Jurkat, Clone E6-1 (cell line): ENCODE results near the gene DRD4.

ENCODE experiments used
- DNase-seq: peaks from one replicate; pipeline ENCODE4 v3.0.0-alpha.2; 2011; ENCODE audit warnings: low read depth, low spot score
- H3K4me3 ChIP-seq: 2 replicates; pipeline ENCODE4 v1.5.1; 2011; ENCODE audit warnings: mild to moderate bottlenecking, low read length, control low read depth, moderate library complexity

The DRD4 gene

GRCh38 chr11:608791-609251 is 28.2 kb upstream of the DRD4 start:
- H3K4me3 ChIP-seq: no peak overlapping the region
- no peak for DNase-seq

GRCh38 chr11:609341-609811 is 27.7 kb upstream of the DRD4 start:
- no peak overlapping the region for H3K4me3 ChIP-seq
- DNase-seq: no peak

- DNase-seq: no peak
- no peak overlapping the region for H3K4me3 ChIP-seq
Observed at GRCh38 chr11:610146-610801, 26.8 kb upstream of the DRD4 start.

GRCh38 chr11:611001-611996 is 25.8 kb upstream of the DRD4 start:
- DNase-seq: no peak
- no peak overlapping the region for H3K4me3 ChIP-seq

GRCh38 chr11:612201-612960 is 24.7 kb upstream of the DRD4 start:
- H3K4me3 ChIP-seq: no peak overlapping the region
- no peak for DNase-seq

DNA sequence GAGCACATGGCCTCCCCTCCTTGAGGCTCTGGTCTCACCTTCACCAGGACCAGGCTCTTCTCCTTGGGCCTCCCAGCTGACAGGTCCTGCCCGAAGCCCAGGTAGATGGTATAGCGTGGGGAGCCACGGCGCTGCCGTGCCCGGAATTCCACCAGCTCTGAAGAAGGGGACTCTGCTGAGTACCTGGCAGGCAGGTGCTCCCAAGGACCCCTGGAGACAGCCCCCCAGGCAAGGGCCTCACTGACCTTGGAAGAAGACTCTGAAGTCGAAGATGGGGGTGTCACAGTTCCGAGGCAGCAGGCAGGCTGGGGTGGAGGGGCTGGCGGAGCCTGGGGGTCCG is 24.1 kb upstream of the DRD4 start:
- H3K4me3 ChIP-seq: no peak overlapping the region
- DNase-seq: no peak

DNA sequence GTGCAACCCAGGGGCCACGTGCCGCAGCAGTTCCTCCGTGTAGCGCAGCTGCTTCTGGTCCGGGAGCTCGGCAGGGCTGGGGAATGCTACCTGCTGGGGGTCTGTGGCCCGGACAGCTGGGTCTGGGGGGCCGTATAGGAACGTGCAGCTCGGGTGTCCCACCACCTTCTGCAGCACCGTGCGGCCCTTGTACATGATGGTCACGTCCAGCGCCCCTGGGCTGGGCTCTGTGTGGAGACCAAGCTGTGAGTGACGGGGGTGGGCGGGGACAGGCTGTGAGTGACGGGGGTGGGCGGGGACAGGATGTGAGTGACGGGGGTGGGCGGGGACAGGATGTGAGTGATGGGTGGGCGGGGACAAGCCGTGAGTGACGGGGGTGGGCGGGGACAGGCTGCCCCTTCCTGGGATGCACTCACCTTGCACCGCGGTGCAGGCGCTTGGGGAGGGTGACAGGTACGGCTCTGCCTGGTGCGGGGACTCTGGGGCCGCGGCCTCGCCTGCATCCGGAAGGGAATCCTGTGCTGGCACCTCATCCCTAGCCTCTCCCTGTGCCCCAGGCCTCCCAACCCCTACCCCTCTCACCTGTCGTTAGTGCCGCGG is 23.6 kb upstream of the DRD4 start:
- DNase-seq: peak; percentile 32
- no peak overlapping the region for H3K4me3 ChIP-seq

GRCh38 chr11:614021-614622 is 22.9 kb upstream of the DRD4 start:
- no peak overlapping the region for H3K4me3 ChIP-seq
- no peak for DNase-seq

GRCh38 chr11:614623-615503 is 22.2 kb upstream of the DRD4 start:
- peak overlapping the region; percentile 60 for H3K4me3 ChIP-seq
- DNase-seq: no peak

DNA sequence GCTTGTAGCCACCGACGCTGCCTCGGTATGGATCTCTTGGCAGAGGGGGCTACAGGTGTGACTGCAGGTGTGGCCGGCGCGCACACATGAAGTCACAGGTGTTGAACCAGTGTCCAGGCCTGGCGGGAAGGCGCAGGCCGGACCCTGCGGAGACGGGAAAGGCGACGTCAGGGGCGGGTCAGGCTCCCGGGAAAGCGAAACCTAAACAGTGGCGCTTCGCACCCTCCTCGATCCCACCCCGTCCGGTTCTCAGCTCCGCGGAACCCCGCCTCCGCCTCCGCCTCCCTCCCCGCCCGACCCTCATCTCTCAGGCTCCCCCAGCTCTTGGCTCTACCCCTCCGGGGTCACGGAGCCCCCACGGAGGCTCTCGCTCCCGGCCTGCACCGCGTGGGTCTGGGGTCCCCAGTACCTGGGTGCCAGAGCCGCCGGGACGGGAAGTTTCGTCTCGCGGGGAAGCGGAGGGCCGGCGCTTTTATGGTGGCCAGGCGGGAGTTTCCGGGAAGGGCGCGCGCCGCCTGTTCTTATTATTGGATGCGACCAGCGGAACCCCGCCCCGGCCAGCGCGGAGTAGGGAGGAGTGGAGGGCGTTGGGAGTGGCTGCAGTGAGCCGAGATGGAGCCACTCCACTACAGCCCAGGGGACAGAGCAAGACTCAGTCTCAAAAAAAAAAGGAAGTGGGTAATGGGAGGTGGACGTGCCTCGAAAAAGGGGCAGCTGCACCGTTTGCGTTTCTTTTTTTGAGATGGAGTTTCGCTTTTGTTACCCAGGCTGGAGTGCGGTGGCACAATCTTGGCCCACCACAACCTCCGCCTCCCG is 21.4 kb upstream of the DRD4 start, which contains the start of gene IRF7:
Gene IRF7, minus strand, starts transcription at position 447 of the 816 bp plus-strand sequence. CDS start 586 bp downstream, outside the sequence.
- H3K4me3 ChIP-seq: peak within 1 kb of the TSS; percentile 60
- peak; percentile 68 for DNase-seq

GRCh38 chr11:616320-617198 is 20.5 kb upstream of the DRD4 start:
- no peak for DNase-seq
- peak overlapping the region; percentile 60 for H3K4me3 ChIP-seq

- no peak overlapping the region for H3K4me3 ChIP-seq
- DNase-seq: no peak
Observed at GRCh38 chr11:617199-617911, 19.7 kb upstream of the DRD4 start.

DNA sequence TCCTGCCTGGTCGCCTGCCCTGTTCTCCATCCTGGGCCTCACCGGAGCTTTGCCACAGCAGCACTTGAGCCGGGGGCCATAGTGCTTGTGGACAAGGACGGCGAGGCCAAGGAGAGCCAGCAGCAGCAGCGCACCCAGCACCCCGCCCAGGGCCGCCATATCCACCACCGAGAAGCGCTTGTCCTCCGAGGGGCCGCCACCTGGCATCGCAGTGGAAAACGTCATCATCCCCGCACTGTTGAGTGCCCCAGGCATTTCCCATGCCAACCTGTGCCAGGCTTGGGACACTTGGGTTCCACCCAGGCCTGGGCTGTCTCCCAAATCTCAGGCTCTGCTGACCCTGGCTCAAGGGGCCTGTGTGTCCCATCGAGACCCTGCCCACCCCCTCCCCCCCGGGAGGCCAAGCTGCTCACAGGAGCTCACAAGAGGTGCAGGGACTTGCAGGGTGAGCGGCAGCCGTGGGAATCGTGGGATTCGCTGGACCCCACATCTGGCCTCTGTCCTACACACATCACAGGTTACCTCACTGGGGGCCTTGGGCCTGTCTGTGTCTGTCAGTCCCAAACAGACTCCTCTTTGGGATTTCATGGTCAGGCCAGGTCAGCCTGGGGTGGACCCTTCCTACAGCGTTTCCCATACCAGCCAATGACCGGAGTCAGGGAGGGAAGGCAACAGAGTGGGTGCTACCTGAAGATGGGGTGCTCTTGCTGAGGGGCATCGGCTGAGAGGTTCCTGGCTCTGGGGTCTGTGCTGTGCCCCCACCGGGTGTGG is 19.0 kb upstream of the DRD4 start:
- no peak for DNase-seq
- no peak overlapping the region for H3K4me3 ChIP-seq

GRCh38 chr11:618856-619627 is 18.0 kb upstream of the DRD4 start:
- DNase-seq: no peak
- H3K4me3 ChIP-seq: no peak overlapping the region
